Gastrocnemius medialis (tissue), 4 donors: Measurements from ENCODE around the gene EIF2S2.

Experiments
- POLR2A ChIP-seq, 2 donors: fragments of 450-650 bp; IDR thresholded peaks; one replicate each; pipeline ENCODE4 v1.6.1; 2017; ENCODE audit warnings: antibody characterized with exemption in 2 of 2, mild to moderate bottlenecking in 2 of 2, moderate library complexity in 2 of 2
- TF ChIP-seq, protein P1 (sequence below), 5 experiments: fragments of 450-650 bp in 3 of 5; fragments of 200-600 bp in 2 of 5; sonication (generic) in 2 of 5; IDR thresholded peaks in 4 of 5; conservative IDR thresholded peaks in 1 of 5; 1 replicate in 4 of 5; 2 replicates in 1 of 5; pipeline ENCODE4 v1.5.1; 2016 to 2019; ENCODE audit warnings: antibody characterized with exemption in 5 of 5, mild to moderate bottlenecking in 3 of 5, moderate library complexity in 3 of 5

- no peak for TF ChIP-seq POLR2A (IDR thresholded peaks at IDR 0.05)
- TF ChIP-seq, protein P1, sequence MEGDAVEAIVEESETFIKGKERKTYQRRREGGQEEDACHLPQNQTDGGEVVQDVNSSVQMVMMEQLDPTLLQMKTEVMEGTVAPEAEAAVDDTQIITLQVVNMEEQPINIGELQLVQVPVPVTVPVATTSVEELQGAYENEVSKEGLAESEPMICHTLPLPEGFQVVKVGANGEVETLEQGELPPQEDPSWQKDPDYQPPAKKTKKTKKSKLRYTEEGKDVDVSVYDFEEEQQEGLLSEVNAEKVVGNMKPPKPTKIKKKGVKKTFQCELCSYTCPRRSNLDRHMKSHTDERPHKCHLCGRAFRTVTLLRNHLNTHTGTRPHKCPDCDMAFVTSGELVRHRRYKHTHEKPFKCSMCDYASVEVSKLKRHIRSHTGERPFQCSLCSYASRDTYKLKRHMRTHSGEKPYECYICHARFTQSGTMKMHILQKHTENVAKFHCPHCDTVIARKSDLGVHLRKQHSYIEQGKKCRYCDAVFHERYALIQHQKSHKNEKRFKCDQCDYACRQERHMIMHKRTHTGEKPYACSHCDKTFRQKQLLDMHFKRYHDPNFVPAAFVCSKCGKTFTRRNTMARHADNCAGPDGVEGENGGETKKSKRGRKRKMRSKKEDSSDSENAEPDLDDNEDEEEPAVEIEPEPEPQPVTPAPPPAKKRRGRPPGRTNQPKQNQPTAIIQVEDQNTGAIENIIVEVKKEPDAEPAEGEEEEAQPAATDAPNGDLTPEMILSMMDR (IDR thresholded peaks at IDR 0.05 in 4 of 5, conservative IDR thresholded peaks at IDR 0.05 in 1 of 5): no peak
These were observed 39.3 kb downstream of the EIF2S2 start for GRCh38 chr20:34072778-34073177.
